Activated CD4-positive, alpha-beta T cell treated with anti-CD3 and anti-CD28 coated beads, Interleukin-2, amount 10 ng/mL, durations not matched to agents 24 days and 14 days (primary cell): ENCODE measurements around the gene C17orf67. TPM values are rescaled to one million over a fixed set of nuclear protein-coding genes. Genes with fewer than 3 reads are reported as not detected.

Experiments
- DNase-seq: peaks from one replicate; pipeline ENCODE4 v3.0.0; 2022
- H3K27ac Mint-ChIP-seq: one replicate; pipeline ENCODE4 v1.8.0; 2022; ENCODE audit warnings: mild to moderate bottlenecking, mixed read lengths
- H3K27me3 Mint-ChIP-seq: one replicate; pipeline ENCODE4 v1.8.0; 2022; ENCODE audit warnings: mixed read lengths
- H3K36me3 Mint-ChIP-seq: one replicate; pipeline ENCODE4 v1.8.0; 2022; ENCODE audit warnings: low read depth, mild to moderate bottlenecking, mixed read lengths
- H3K4me1 Mint-ChIP-seq: one replicate; pipeline ENCODE4 v1.8.0; 2021; ENCODE audit warnings: mixed read lengths
- H3K4me3 Mint-ChIP-seq: one replicate; pipeline ENCODE4 v1.8.0; 2022; ENCODE audit warnings: mild to moderate bottlenecking, moderate library complexity, mixed read lengths
- H3K9me3 Mint-ChIP-seq: one replicate; pipeline ENCODE4 v1.8.0; 2021; ENCODE audit warnings: mixed read lengths
- intact Hi-C: fragments of 100-400 bp; cut with micrococcal nuclease; formaldehyde crosslinking; loops from one replicate; pipeline ENCODE4 v1.15.1; 2023
- total RNA-seq: library from RNA; stranded (reverse); gene quantifications from 2 replicates; pipeline ENCODE4 v1.2.3, GENCODE V29; 2022

The C17orf67 gene
- total RNA-seq: 3.7 and 4.4 TPM in 2 replicates

DNA sequence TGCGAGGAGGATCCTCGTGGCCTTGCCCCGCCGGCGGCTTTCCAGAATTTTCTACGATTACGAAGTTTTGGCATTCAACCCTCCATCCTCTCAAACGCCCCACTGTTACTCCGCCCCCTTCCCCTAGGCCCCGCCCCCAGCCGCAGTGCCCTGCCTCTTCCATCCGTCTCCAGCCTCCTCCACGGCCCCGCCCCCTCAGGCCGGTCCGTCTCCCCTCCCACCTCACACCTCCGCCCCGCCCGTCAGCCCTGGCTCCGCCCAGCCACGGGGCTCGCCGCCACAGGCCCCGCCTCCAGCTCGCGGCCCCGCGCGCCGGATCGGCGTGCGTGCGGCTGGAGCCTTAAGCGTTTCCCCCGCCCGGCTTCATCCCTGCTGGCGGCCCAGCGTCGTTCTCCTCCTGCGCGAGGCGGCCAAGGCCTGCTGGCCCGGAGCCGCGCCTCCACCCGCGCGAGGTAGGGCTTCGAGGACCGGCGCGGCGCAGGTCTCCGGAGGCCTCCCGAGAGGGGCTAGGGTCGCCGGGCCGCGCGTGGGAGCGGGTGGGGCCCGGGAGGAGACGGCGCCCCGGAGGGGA is at the start of gene C17orf67, which contains the start of gene DGKE:
TSS of gene C17orf67 (minus strand) at position 112 of the 571 bp plus-strand sequence. CDS start 18,110 bp downstream, outside the sequence.
TSS of gene DGKE (plus strand) at position 343 of the 571 bp plus-strand sequence. CDS start 645 bp downstream, outside the sequence.
- H3K27ac Mint-ChIP-seq: peak within 1 kb of the TSS; percentile 96
- no peaks in the 10 kb centered on the region for H3K9me3 Mint-ChIP-seq
- intact Hi-C loops: loop anchor here (1.0 to 5.0 kb wide), 6 partner anchors 15 to 253 kb away; partner anchors contain the start of genes AKAP1, COIL and TRIM25
- H3K36me3 Mint-ChIP-seq: peaks cover 42% of the 10 kb centered on the region
- H3K4me3 Mint-ChIP-seq: peak within 1 kb of the TSS; percentile 98
- peaks cover 51% of the 10 kb centered on the region for H3K4me1 Mint-ChIP-seq
- DNase-seq: peak; percentile 99
- no peaks in the 10 kb centered on the region for H3K27me3 Mint-ChIP-seq

- intact Hi-C loops: no loop called here
- H3K36me3 Mint-ChIP-seq: peaks cover 9% of the 10 kb centered on the region
- DNase-seq: no peak
- H3K4me1 Mint-ChIP-seq: no peaks in the 10 kb centered on the region
- no peak overlapping the region for H3K27ac Mint-ChIP-seq
- H3K27me3 Mint-ChIP-seq: no peaks in the 10 kb centered on the region
- H3K9me3 Mint-ChIP-seq: no peaks in the 10 kb centered on the region
- H3K4me3 Mint-ChIP-seq: no peak overlapping the region
These were observed 48.1 kb upstream of the C17orf67 start for GRCh38 chr17:56881685-56882295.

- Mint-ChIP-seq H3K9me3 (no peaks in the 10 kb centered on the region), H3K27ac (no peak overlapping the region), H3K4me3 (no peak overlapping the region), H3K36me3 (peaks cover 3% of the 10 kb centered on the region), H3K4me1 (no peaks in the 10 kb centered on the region), H3K27me3 (no peaks in the 10 kb centered on the region)
- intact Hi-C loops: no loop called here
- no peak for DNase-seq
These were observed 46.9 kb upstream of the C17orf67 start for GRCh38 chr17:56880571-56880970.

DNA sequence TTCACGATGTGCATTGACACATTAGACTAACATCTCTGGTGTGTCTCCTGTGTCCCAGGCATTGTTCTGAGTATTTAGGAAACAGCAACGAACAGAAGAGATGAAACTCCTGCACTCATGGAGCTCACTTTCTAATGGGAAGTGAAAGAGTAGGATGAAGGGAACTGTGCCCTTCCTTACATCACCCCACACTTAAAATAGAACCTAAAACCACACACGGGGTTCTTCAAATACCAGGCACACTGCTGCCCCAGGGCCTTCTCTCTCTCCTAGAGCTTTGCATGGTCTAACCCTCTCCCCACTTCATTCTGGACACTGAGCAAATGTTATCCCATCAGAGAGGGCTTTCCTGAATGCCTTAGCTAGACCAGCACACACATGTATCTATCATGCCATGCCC is 46.4 kb upstream of the C17orf67 start:
- Mint-ChIP-seq H3K27me3 (no peaks in the 10 kb centered on the region), H3K27ac (no peak overlapping the region), H3K4me1 (no peaks in the 10 kb centered on the region), H3K9me3 (no peaks in the 10 kb centered on the region), H3K4me3 (no peak overlapping the region), H3K36me3 (peaks cover 3% of the 10 kb centered on the region)
- intact Hi-C loops: no loop called here
- no peak for DNase-seq

- H3K4me1 Mint-ChIP-seq: no peaks in the 10 kb centered on the region
- no peaks in the 10 kb centered on the region for H3K27me3 Mint-ChIP-seq
- no peak overlapping the region for H3K4me3 Mint-ChIP-seq
- no peak overlapping the region for H3K27ac Mint-ChIP-seq
- no peaks in the 10 kb centered on the region for H3K9me3 Mint-ChIP-seq
- DNase-seq: no peak
- intact Hi-C loops: no loop called here
- peaks cover 3% of the 10 kb centered on the region for H3K36me3 Mint-ChIP-seq
These were observed 45.6 kb upstream of the C17orf67 start for GRCh38 chr17:56879280-56879679.

- Mint-ChIP-seq H3K9me3 (no peaks in the 10 kb centered on the region), H3K4me3 (no peak overlapping the region), H3K27me3 (no peaks in the 10 kb centered on the region), H3K4me1 (no peaks in the 10 kb centered on the region), H3K27ac (no peak overlapping the region), H3K36me3 (no peaks in the 10 kb centered on the region)
- no peak for DNase-seq
- intact Hi-C loops: no loop called here
These were observed 43.1 kb upstream of the C17orf67 start for GRCh38 chr17:56876766-56877179.

DNA sequence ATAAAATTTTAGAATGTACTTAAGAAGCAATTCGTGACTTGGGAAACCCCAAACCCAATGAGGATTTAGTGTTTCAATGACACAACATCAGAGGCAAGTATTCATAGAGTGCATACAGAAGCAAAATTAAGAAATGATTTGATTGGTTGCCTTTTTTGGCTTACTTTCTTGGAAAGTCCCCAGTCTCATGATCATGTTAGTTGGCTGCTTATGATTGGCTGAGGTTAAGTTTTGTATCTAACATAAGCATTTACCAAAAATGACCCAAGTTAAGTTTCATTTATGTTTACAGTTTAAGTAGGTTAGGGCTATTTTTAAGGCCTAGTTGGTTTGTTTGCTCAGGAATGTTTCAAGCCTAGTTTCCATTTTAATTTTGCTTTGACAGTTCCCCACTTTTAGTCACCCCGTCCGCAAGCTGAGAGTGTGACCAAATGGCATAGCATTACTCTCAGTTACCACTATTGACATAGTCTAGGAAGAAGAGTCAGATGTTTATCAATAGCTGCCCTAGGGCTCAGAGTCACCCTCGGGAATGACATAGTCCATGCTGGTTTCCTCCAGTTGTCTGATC is 36.4 kb upstream of the C17orf67 start:
- intact Hi-C loops: no loop called here
- Mint-ChIP-seq H3K4me1 (peaks cover 9% of the 10 kb centered on the region), H3K4me3 (no peak overlapping the region), H3K27ac (peak overlapping the region; percentile 79), H3K9me3 (peaks cover 3% of the 10 kb centered on the region), H3K27me3 (no peaks in the 10 kb centered on the region), H3K36me3 (peaks cover 14% of the 10 kb centered on the region)
- DNase-seq: no peak

DNA sequence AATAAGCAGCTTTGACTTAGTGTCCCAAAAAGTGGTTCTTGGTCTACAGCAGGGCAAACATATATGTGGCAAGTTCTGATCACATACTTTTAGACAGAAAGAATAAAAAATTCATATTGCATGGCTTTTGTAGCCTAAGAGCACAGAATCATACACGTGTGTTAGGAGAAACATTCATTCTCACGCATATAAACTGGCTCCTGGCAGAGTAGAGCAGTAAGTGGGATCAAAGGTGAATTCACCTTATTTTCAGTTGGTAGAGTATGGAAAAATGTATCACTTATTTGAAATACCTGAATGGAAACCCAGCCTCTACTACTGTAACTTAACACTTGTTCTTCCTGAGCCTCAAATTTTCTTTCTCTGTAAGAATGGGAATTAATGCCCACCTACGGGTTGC is 35.0 kb upstream of the C17orf67 start:
- Mint-ChIP-seq H3K4me1 (peaks cover 9% of the 10 kb centered on the region), H3K27me3 (no peaks in the 10 kb centered on the region), H3K4me3 (no peak overlapping the region), H3K27ac (no peak overlapping the region), H3K36me3 (peaks cover 21% of the 10 kb centered on the region), H3K9me3 (peaks cover 3% of the 10 kb centered on the region)
- intact Hi-C loops: no loop called here
- DNase-seq: no peak

- DNase-seq: peak; percentile 46
- Mint-ChIP-seq H3K27ac (no peak overlapping the region), H3K9me3 (peaks cover 3% of the 10 kb centered on the region), H3K4me3 (no peak overlapping the region), H3K36me3 (peaks cover 24% of the 10 kb centered on the region), H3K27me3 (no peaks in the 10 kb centered on the region), H3K4me1 (peaks cover 9% of the 10 kb centered on the region)
- intact Hi-C loops: no loop called here
These were observed 34.2 kb upstream of the C17orf67 start for GRCh38 chr17:56867948-56868376.

- peak; percentile 56 for DNase-seq
- H3K4me3 Mint-ChIP-seq: no peak overlapping the region
- no peaks in the 10 kb centered on the region for H3K27me3 Mint-ChIP-seq
- H3K9me3 Mint-ChIP-seq: peaks cover 3% of the 10 kb centered on the region
- H3K4me1 Mint-ChIP-seq: peaks cover 9% of the 10 kb centered on the region
- intact Hi-C loops: no loop called here
- H3K36me3 Mint-ChIP-seq: peaks cover 28% of the 10 kb centered on the region
- no peak overlapping the region for H3K27ac Mint-ChIP-seq
These were observed 32.8 kb upstream of the C17orf67 start for GRCh38 chr17:56866496-56866895.

- H3K4me3 Mint-ChIP-seq: no peak overlapping the region
- intact Hi-C loops: no loop called here
- peak; percentile 21 for DNase-seq
- H3K9me3 Mint-ChIP-seq: peaks cover 3% of the 10 kb centered on the region
- no peak overlapping the region for H3K27ac Mint-ChIP-seq
- H3K4me1 Mint-ChIP-seq: peaks cover 9% of the 10 kb centered on the region
- peaks cover 30% of the 10 kb centered on the region for H3K36me3 Mint-ChIP-seq
- no peaks in the 10 kb centered on the region for H3K27me3 Mint-ChIP-seq
These were observed 32.4 kb upstream of the C17orf67 start for GRCh38 chr17:56866076-56866475.

DNA sequence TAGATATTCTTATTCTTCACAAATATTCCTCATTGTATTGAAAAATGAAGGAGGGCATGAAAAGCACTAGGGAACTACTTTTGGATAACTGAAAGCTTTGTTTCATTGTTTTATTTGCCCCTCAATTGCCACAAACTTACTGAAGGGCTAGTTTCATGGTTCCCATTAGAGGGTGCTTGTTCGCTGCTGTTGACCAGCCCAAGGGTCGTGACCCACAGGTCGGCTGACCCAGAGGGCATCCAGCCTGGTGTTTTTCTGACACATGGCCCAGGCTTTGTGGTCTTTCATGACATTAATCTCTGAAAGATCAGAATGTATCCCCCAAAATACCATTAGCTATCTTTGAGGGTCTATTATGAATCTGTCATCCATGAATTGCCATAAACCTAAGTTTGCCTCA is 30.3 kb upstream of the C17orf67 start:
- no peak overlapping the region for H3K4me3 Mint-ChIP-seq
- H3K36me3 Mint-ChIP-seq: peaks cover 31% of the 10 kb centered on the region
- H3K4me1 Mint-ChIP-seq: no peaks in the 10 kb centered on the region
- intact Hi-C loops: no loop called here
- no peaks in the 10 kb centered on the region for H3K27me3 Mint-ChIP-seq
- peak; percentile 49 for DNase-seq
- no peak overlapping the region for H3K27ac Mint-ChIP-seq
- H3K9me3 Mint-ChIP-seq: no peaks in the 10 kb centered on the region

DNA sequence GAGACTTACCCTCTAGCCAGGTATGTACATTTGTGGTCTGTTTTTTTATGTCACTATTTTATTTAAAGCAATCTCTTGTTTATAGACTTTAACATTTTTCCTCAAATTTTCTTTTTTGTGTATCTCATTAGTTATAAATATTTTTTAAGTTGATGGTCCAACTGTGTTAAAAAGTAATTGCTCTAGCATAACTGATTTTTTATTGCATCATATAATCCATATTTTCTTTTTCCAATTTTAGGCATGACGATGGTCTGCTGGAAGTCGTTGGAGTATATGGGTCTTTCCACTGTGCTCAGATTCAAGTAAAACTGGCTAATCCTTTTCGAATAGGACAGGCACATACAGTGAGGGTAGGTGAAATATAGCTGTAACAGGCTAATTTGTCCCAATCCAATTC is 28.2 kb upstream of the C17orf67 start:
- peaks cover 35% of the 10 kb centered on the region for H3K36me3 Mint-ChIP-seq

DNA sequence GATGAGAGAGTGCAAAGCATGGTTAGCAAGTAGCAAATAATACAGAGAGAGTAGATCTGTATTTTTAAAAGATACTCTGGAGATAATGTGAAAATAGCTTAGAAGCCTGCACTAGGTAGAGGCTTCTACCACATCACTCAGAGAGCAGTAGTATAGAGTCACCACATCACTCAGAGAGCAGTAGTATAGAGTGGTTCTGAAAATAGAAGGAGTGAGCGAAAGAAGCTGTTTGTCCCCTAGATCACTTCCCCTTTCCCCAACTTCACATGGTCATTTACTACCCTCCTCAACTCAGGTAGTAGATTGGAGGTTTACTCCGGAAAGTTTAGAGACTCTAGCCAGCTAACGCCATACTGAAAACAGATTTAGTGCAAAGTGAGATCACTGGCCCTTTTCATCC is 17.3 kb upstream of the C17orf67 start:
- Mint-ChIP-seq H3K27me3 (no peaks in the 10 kb centered on the region), H3K4me3 (no peak overlapping the region), H3K9me3 (no peaks in the 10 kb centered on the region), H3K27ac (no peak overlapping the region), H3K4me1 (no peaks in the 10 kb centered on the region), H3K36me3 (peaks cover 50% of the 10 kb centered on the region)
- intact Hi-C loops: no loop called here
- DNase-seq: peak; percentile 41

More for the DNA sequence above, 28.2 kb upstream of the C17orf67 start:
- no peaks in the 10 kb centered on the region for H3K9me3 Mint-ChIP-seq
- H3K4me1 Mint-ChIP-seq: no peaks in the 10 kb centered on the region
- intact Hi-C loops: no loop called here
- no peak overlapping the region for H3K27ac Mint-ChIP-seq
- DNase-seq: peak; percentile 15
- no peaks in the 10 kb centered on the region for H3K27me3 Mint-ChIP-seq
- H3K4me3 Mint-ChIP-seq: no peak overlapping the region
